MM.1S (cell line): ENCODE results near the gene NRAS.

Experiments
- EZH2 ChIP-seq: fragments of 300-600 bp; sonication (generic); optimal IDR thresholded peaks from 2 replicates; pipeline ENCODE3; 2017; ENCODE audit warnings: low read depth, mild to moderate bottlenecking, antibody characterized with exemption, low read length, mixed read lengths
- EZH2phosphoT487 ChIP-seq: fragments of 300-600 bp; sonication (generic); IDR thresholded peaks from 2 replicates; pipeline ENCODE4 v1.6.1; 2018; ENCODE audit warnings: antibody characterized with exemption, low read length
- TF ChIP-seq, protein P1 (sequence below): fragments of 300-600 bp; sonication (generic); IDR thresholded peaks from 2 replicates; pipeline ENCODE4 v1.5.1; 2016; ENCODE audit warnings: antibody characterized with exemption, low read length, mixed read lengths

DNA sequence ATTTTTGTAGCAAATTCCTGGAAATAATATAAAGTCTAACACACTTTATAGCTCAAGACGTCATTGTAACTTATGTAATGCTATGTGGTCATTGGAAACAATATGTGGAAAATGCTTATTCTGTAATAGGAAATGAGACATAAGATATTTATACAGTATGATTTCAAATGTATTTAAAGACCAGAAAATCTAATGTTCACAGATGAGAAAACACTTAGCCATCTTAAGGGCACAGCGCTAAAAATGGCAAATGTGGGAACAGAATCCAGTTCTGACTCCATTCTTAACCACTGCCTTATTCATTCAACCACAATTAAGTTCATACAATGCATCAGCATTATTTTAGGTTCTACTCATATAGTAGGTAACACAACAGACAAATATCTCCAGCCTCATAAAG, 28.7 kb upstream of the NRAS start:
- TF ChIP-seq, protein P1, sequence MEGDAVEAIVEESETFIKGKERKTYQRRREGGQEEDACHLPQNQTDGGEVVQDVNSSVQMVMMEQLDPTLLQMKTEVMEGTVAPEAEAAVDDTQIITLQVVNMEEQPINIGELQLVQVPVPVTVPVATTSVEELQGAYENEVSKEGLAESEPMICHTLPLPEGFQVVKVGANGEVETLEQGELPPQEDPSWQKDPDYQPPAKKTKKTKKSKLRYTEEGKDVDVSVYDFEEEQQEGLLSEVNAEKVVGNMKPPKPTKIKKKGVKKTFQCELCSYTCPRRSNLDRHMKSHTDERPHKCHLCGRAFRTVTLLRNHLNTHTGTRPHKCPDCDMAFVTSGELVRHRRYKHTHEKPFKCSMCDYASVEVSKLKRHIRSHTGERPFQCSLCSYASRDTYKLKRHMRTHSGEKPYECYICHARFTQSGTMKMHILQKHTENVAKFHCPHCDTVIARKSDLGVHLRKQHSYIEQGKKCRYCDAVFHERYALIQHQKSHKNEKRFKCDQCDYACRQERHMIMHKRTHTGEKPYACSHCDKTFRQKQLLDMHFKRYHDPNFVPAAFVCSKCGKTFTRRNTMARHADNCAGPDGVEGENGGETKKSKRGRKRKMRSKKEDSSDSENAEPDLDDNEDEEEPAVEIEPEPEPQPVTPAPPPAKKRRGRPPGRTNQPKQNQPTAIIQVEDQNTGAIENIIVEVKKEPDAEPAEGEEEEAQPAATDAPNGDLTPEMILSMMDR: no peak
- no peak for TF ChIP-seq EZH2
- no peak for TF ChIP-seq EZH2phosphoT487
